Measurements from ENCODE around the gene PPP1R1A.

PPP1R1A gene

GRCh38 chr12:54588110-54588889 is at the start of gene PPP1R1A:
PPP1R1A (minus strand) TSS chr12:54588659; CDS start chr12:54588488, 171 bp downstream.
- DNase-seq: no peak

GRCh38 chr12:54634795-54635194 is 46.3 kb upstream of the PPP1R1A start, which contains the start of gene LACRT:
LACRT (minus strand) TSS chr12:54634895; CDS start chr12:54634841, 54 bp downstream.
- no peak for DNase-seq

GRCh38 chr12:54631988-54632728 is 43.7 kb upstream of the PPP1R1A start:
- DNase-seq: no peak

DNA sequence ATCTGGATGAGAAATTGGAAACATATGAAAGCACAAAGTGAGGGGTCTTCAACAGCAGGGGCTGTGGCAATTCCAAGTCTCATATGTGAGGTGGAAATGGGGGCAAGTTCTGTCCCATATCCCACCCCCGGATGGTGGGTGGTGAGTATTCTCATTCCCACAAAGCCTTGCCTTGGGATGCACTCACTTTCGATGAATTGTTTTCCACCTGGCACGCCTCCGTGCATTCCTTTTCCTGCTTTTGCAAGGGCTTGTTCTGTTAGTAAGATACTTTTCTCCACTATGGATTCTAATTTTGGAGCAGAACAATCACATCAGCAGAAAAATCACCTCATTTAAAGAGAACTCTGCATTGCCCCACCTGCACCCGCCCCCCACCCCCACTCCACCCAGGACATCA is 43.1 kb upstream of the PPP1R1A start:
- no peak for DNase-seq

DNA sequence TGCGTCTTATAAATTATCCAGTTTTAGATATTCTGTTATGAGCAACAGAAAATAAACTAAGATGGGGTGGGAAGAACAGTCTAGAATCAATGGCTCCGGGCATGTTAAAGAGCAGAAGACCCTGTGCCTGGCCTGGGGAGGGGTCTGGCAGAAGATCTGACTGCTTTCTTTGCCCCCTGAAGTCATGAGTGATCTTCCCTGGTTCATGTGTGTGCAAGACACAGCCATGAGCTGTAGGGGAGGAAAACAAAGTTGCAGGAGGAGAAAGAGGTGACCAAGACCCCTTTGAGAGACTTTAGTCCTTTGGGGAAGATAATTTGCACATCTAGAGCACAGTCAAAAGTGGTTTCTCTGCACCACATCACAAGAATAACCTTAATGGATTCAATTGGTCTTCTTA is 41.5 kb upstream of the PPP1R1A start:
- no peak for DNase-seq

DNA sequence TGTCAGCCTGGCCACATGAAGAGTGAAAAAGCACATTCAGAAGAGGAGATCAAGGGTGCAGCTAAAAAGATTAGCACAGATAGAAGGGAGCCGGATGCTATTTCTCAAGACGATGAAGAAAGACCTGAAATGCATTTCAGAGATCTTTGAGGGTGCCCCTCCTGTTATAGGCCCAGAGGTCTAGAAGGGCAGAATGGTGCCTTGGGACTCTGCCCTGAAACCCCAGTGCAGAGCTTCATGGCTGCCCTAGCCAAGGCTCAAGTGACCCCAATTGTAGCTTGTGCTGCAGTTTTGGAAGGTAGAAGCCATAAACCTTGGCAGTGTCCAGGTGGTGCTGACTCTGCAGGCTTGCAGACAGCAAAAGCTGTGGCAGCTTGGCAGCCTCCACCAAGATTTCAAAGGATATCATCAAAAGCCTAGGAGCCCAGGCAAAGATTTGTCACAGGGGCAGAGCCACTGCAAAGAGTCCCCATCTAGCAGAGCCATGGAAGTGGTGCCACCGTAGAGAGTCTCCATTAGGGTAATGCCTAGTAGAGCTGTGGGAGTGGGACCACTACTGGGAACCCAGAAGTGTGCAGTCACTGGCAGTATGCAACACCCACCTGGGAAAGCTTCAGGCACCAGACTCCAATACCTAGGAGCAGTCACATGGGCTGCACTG is 39.9 kb upstream of the PPP1R1A start:
- no peak for DNase-seq

DNA sequence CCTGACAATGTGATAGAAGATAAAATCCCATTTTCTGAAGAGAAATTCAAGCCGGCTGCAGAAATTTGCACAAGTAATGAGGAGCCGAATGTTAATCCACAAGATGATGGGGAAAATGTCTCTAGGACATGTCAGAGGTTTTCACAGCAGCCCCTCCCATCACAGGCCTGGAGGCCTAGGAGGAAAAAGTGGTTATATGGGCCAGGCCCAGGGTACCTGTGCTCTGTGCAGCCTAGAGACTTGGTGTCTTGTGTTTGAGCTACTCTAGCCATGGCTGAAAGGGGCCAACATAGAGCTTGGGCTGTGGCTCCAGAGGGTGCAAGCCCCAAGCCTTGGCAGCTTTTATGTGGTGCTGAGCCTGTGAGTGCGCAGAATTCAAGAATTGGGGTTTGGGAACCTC is 38.8 kb upstream of the PPP1R1A start:
- no peak for DNase-seq

DNA sequence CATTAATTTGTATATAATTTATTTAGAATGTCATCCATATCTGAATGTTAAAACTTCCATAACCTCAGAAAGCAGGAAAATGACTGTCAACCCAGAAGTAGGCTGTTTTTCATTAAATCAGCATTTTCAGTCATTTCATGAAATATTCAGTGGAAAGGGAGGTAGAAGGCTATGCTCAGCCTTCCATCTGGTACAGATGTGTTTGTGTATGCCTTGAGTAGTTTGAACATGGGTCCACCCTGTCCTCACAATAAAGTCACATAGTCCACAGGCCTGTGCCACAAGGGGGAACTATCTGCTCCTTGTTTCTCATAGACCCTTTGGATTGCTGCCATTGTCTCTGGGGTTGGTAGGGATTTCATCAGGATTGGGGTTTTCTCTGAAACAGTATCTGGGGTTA is 37.1 kb upstream of the PPP1R1A start:
- no peak for DNase-seq

DNA sequence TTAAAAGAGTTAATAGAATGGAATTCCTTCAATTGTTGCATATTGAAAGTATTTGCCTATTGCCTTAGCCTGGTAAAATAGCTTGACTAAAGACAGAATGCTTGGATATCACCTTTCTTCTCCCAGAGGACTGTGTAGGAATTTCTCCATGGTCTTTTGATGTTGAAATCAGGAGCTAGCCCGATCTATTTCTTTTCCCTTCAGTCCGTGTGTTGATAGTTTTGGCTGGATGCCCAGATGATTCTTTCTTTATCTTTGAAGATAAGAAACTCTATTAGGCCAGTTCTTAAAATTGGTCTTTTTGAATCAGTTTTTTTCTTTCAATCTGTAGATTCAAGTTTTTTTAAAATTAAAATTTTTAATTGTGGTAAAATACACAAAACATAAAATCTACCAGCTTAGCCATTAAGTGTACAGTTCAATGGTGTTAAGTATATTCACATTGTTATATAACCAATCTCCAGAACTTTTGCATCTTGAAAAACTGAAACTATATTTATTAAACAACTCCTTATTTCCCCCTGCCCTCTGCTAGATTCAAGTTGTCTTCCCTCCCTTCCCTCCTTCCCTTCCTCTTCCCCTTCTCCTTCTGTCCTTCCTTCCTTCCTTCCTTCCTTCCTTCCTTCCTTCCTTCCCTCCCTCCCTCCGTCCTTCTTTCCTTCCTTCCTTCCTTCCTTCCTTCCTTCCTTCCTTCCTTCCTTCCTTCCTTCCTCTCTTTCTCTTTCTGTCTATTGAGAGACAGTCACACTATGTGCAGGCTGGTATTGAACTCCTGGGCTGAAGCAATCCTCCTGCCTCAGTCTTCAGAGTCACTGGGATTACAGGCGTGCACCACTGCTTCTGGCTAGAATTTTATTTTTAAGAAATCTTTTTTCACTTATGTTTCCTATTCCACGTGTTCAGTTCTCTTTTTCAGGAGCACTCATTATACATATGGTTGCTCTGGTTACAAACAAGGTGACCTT is 36.1 kb upstream of the PPP1R1A start:
- no peak for DNase-seq

DNA sequence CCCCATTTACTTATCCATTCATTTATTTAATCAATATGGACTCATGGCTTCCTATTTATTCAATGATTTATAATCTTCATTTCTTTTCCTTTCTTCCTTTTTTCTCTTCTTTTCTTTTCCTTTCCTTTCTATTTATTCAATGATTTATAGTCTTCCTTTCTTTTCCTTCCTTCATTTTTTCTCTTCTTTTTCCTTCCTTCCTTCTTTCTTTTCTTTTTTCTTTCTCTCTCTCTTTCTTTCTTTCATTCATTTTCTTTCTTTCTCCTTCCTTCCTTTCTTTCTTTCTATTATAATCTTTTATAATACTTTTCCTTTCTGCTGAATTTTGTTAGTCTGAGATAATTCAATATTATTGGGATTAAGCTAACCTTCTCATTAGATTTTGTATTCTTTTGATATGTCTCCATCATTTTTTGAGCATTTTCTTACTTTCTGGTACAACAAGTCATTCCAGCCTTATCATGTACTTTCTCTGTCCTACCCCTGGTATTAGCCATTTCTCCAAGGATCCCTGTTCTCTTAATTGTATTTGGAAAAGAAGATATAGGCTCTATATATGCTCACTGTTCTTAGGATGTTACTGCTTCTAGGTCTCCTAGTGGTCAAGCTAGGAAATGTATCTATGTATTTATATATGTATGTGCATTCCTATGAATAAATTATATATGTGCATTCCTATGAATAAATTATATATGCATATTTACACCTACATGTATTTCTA is 34.2 kb upstream of the PPP1R1A start:
- no peak for DNase-seq

DNA sequence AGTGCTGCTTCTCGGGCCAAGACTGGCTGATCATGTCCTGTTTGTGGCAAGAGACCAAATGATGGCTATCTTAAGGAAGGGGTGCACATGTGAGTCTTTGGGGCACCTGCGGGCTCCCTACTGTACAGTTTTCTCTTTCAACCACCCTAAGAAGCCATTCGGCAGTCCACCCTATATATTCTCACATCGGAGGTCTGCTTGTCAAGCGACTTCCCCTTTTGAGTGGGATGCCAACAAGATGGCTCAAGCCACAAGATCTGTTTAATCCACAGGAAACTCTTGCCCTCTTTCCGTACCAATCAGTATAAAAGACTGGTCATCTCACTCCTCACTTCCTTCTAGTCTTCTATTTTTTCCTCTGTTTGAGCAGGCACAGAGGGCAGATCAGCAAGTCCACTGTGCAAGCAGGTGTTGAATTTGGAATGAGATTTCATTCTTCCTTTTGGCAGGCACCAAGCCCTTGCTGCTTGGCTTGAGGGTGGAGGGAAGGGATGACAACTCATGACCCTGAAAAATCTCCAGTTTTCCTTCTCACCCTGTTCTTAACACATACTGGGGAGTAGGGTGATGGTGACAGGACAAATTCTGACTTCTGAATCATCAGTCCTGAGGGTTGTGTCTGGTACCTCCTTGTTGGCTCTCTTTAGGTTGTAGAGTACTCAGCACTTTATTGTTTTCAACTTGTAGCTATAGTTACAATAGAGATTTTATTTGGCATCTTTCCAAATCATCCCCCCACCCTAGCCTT is 28.6 kb upstream of the PPP1R1A start:
- no peak for DNase-seq

GRCh38 chr12:54612225-54612750 is 23.8 kb upstream of the PPP1R1A start:
- DNase-seq: no peak

GRCh38 chr12:54611715-54612149 is 23.3 kb upstream of the PPP1R1A start:
- DNase-seq: no peak

- DNase-seq: no peak
These were observed 20.3 kb upstream of the PPP1R1A start for GRCh38 chr12:54608769-54609168.

GRCh38 chr12:54608156-54608555 is 19.7 kb upstream of the PPP1R1A start:
- DNase-seq: no peak

GRCh38 chr12:54606556-54606955 is 18.1 kb upstream of the PPP1R1A start:
- no peak for DNase-seq

GRCh38 chr12:54605138-54605970 is 16.9 kb upstream of the PPP1R1A start:
- no peak for DNase-seq

- DNase-seq: no peak
These were observed 16.0 kb upstream of the PPP1R1A start for GRCh38 chr12:54604436-54604835.

DNA sequence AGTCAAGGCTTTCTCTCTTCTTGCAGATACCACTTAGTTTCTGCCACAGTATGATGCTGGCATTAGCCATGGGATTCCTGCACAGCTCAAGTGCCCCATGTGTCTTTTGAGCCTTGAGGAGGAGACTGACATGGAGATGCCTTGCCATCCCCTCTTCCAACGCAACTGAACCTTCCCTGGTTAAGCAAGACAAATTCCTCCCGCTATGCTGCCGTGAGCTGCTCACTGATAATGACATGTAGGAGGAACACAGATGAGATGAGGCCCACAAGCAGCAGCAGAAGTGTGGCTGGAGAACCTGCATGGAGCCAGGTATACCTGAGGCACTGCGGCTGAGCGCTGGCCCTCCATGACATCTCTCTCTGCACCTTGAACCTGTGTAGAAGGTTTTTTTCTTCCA is 15.4 kb upstream of the PPP1R1A start:
- DNase-seq: no peak

Measured in CD4-positive, alpha-beta T cell treated with Interferon gamma for 1 hour (primary cell).